GM18502 (cell line): ENCODE results near the gene HMX1.

ENCODE experiments used
- ATAC-seq: cut with Tn5 transposase; IDR thresholded peaks from one replicate; pipeline ENCODE4 v1.9.1; 2021; ENCODE audit warnings: mild to moderate bottlenecking; ENCODE audit not compliant: unreplicated experiment, poor library complexity

Gene HMX1

GRCh38 chr4:8871417-8872401 lies at the start of gene HMX1:
Gene HMX1, minus strand, starts transcription at chr4:8871839. Its CDS starts 225 bp downstream, at chr4:8871614.
- no peak for ATAC-seq

- no peak for ATAC-seq
Observed at GRCh38 chr4:8920969-8921368, 49.3 kb upstream of the HMX1 start.

GRCh38 chr4:8920289-8920965 lies 48.8 kb upstream of the HMX1 start:
- no peak for ATAC-seq

GRCh38 chr4:8919651-8920288 lies 48.1 kb upstream of the HMX1 start:
- no peak for ATAC-seq

DNA sequence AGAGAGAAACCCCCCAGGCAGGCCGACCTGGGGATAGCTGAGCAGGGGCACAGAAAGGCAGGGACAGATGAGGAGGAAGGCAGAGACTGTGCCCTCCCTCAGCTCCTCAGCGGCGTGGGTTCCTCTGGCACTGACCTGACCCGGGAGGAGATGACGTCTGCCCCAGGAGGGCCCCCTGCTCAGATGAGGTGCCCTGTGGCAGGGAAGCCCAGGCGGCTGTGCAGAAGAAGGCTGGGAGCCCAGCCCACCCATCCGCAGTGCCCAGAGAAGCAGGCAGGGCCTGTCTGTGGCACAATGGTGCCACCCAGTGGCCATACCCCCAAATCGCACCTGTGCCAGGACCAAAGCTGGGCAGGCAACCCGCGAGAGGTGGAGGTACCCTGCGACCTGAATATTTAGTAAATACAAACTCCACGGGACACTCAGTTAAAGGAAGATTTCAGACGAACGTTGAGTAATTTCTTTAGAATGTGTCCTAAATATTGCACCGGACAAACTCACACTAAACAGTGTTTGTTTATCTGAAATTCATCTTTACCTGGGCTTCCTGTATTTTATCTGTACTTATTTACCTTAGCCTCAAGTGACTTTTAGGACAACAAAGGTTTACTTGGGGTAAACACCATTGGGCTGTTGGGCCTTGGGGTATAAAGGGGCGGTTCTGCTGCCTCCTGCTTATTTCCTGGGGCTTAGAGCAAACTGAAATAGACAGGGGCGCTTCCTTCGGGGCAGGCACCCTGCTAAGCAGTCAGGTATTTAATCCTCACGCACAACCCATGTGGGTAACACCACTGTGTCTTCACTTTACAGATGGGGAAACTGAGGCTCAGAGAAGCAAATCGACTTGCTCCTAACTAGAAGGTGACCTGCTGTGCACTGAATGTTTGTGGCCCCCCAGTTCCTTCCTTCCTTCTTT lies 46.5 kb upstream of the HMX1 start:
- peak; percentile 90 for ATAC-seq

- no peak for ATAC-seq
Observed at GRCh38 chr4:8917321-8917811, 45.7 kb upstream of the HMX1 start.

- ATAC-seq = no peak
Observed at GRCh38 chr4:8916906-8917305, 45.3 kb upstream of the HMX1 start.

GRCh38 chr4:8916351-8916885 lies 44.8 kb upstream of the HMX1 start:
- ATAC-seq = no peak

DNA sequence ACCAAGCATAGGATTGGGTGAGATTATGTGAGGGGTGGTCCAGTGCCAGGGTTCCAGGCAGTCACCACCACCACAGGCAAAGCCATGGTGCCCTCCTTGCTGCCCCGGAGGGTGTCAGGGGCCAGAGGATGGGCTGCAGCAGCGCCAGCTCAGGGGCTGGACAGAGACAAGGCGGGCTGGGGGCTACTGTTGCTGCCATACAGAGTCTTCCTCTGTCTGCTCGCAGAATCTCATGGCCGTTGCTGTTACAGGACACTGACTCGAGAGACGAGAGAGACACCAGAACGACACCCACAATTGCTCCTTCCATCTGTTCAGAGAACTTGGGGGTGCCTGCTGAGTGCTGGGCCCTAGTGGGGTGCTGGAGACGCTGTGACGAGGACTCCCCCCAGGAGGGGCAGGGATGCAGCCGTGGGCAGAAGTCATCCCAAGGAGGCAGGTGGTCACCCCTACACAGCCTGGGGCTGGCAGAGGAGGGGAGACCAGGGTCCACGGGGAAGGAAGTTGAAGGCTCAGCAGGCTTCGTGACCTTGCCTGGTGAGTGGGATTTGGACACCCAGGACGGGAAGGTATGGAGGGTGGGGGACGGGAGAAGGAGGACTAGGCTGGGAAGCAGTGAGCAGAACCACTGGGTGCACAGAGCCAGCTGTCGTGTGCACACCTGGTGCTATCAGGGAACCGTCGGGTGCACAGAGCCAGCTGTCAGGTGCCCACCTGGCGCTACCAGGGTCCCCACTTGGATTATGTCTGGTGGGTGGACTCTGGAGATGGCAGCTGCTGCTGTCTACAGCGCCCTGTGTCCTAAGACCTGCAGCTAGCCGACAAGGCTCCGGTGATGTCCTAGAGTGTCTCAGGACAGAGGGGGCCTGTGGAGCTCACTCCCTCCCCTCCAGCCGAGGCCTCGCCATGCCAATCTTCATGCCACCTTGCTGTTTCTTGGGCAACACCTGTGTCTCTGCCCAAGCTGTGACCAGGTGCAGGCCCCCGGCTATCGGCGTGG lies 43.9 kb upstream of the HMX1 start:
- ATAC-seq = no peak

DNA sequence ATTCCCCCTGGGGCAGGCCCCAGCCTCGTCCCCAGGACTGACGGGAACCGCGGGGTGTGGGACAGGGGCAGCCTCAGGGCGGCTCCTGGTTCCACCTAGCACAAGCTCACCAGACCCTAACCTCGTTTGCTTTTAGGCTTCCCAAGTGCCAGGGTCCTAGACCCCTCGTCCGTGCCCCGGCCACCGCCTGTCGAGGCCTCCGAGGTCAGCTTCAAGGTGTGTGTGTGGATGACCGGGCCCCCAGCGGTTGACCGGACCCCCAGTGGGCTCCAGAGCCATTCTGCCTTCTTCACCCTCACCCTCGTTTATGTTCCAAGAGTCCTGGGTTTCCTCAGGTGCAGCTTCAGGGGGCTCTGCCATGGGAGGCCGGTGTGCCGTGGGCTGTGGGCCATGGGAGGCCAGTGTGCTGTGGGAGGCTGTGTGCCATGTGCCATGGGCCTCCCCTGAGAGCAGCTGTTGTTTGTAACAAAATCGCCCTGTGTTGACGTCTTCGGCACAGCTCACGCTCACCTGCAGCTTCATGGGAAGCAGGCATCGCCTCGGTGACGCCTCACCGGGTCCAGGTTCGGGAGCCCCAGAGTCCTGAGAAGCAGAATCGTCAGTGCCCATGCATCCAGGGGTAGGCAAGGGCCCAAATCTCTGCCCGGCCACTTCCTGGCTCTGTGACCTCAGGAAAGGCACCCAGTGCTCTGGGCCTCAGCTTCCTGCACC lies 43.0 kb upstream of the HMX1 start:
- ATAC-seq = no peak

DNA sequence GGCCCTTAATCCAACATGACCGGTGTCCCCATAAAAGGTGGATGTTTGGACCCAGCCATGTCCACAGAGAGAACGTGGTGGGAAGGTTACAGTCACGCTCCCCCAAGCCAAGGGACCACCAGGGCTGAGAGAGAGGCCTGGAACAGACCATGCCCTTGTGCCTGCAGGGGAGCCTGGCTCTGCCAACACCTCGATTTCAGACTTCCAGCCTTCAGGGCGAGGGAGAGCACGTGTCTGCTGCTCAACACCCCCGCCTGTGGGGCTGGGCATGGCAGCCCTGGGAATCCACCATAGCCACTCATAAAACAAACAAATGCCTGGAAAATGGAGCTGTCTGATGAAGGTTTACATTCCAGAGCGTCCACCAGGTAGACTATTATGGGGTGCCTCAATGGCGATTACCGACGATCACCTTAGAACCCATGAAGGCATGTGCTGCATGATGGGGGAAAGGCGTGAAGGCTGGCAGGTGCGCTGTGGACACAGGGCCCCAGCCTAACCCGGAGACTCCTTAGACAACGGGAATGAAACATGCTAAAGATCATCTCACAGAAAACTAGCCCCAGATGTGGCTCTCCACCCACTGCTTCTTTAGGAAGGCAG lies 42.3 kb upstream of the HMX1 start:
- ATAC-seq = no peak

DNA sequence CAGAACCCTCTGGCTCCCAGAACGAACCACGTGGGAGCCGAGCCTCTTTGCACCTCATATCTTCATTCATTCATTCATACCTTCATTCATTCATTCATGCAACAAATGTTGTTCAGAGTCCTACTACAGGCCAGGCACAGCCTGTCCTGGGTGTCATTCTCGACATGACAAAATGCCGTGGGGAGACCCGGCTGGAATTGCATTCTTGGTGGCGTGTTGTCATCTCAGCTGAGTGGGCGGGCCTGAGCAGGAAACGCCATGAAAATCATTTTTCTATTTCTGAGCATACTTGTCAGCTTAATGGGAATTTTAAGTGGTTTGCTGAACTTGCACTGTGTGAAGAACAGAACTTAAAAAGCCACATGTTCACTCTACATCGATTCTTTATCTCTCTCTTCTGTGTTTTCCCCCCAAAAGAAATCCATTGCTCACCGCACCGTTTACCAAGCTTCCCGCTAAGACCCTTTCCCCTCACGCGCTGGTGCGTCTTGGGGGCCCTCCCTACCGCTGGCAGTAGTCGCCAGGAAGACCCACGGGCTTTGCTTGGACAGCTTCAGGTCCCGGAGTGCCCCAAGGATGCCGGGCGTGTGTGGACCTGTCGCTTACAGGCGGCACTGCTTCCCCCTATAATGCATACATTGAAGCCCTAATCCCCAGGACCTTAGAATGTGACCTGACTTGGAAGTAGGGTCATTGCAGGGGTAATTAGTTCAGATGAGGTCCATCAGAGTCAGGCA lies 41.6 kb upstream of the HMX1 start:
- ATAC-seq = no peak

GRCh38 chr4:8912506-8912905 lies 40.9 kb upstream of the HMX1 start:
- ATAC-seq = no peak

GRCh38 chr4:8912089-8912455 lies 40.4 kb upstream of the HMX1 start:
- no peak for ATAC-seq

DNA sequence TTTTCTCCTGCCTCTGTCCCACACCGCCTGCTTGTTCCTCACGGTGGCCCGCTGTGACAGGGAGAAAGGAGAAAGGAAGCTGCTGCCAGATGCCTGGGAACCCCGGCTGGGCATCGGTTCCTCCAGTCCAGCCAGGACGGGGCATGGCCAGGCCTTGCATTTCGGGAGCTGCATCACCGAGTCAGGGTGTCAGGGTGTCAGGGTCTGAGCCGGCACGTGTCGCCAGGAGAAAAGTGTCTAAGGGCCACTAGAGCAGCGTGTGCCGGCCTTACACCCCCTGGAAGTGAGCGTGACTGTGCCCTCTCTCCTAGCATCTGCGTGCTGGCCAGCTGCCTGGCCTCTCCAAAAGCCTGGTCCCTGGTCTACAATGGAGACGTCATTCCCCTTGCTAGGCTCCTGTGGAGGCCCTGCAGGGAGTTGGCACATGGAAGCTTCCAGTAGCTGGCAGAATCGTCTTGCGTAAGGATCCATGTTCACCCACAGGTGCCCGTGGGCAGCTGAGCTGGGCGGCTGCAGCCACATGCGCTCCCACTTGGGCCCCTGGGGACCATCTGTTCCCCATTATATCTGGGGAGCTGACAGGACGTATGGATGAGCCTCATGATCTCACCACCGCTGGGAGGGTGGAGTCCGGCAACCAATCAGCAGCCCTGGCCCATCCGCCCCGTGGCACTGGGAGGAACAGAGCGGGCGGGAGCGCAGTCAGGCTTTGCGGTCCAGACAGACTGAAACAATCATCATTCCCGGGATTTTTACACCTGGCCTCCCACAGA lies 39.9 kb upstream of the HMX1 start:
- no peak for ATAC-seq

DNA sequence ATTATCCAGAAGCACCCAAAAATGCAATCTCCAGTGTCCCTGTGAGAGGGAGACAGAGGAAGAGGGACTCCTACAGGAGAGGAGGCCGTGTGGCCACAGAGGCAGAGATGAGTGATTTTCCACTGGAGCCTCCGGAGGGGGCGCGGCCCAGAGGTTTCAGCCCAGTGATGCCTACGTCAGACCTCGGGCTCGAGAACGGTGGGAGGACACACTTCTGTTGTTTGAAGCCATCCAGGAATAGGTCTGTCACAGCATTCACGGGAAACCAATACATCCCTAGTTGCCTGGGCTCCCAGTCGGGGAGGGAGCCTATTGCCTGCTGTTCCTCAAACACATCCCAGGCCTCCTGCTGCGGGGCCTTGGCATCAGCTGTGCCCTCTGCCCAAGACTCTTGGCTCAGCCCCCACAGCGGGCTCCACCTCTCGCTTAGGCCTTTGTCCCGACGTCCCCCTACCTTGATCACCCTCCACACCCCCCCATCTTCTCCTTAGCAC lies 39.2 kb upstream of the HMX1 start:
- ATAC-seq = no peak
